ENCODE results near the gene LY6G5B. TPM values are rescaled to one million over a fixed set of nuclear protein-coding genes. Genes with fewer than 3 reads are reported as not detected.

The LY6G5B gene
- total RNA-seq, 2 donors from 2014 or later, result 4.4 to 9.0 TPM

GRCh38 chr6:31624070-31624469, 45.7 kb upstream of the LY6G5B start:
- H3K27ac ChIP-seq, result no peak overlapping the region
- no peak overlapping the region for H3K9ac ChIP-seq (ENCODE audit: low read depth in 2 of 2, low read length in 2 of 2)
- no peaks in the 10 kb centered on the region for H3K27me3 ChIP-seq
- no peak for TF ChIP-seq CTCF (IDR thresholded peaks at IDR 0.05)
- no peak for DNase-seq
- no peak overlapping the region for H3K4me3 ChIP-seq
- intact Hi-C loops (cut with DNase I), result loop anchor here (5.0 kb wide), 1 partner anchor 33 kb away; the partner anchor contains the start of gene APOM
- H3K9me3 ChIP-seq, result no peaks in the 10 kb centered on the region
- H3K4me1 ChIP-seq, result peaks cover 4% of the 10 kb centered on the region
- H3K36me3 ChIP-seq, result peaks cover 32% of the 10 kb centered on the region

- Histone ChIP-seq H3K4me1 (peaks cover 2% of the 10 kb centered on the region), H3K36me3 (peaks cover 43% of the 10 kb centered on the region), H3K9me3 (no peaks in the 10 kb centered on the region), H3K27ac (no peak overlapping the region), H3K4me3 (no peak overlapping the region), H3K27me3 (no peaks in the 10 kb centered on the region), H3K9ac (ENCODE audit: low read depth in 2 of 2, low read length in 2 of 2) (no peak overlapping the region)
- DNase-seq, result no peak
- no peak for TF ChIP-seq CTCF (IDR thresholded peaks at IDR 0.05)
- intact Hi-C loops (cut with DNase I), result no loop called here
These were observed 42.8 kb upstream of the LY6G5B start for GRCh38 chr6:31626952-31627351.

GRCh38 chr6:31627690-31628287, 42.0 kb upstream of the LY6G5B start:
- DNase-seq, result no peak
- H3K4me1 ChIP-seq, result no peaks in the 10 kb centered on the region
- H3K36me3 ChIP-seq, result peaks cover 47% of the 10 kb centered on the region
- intact Hi-C loops (cut with DNase I), result no loop called here
- H3K27me3 ChIP-seq, result no peaks in the 10 kb centered on the region
- H3K9ac ChIP-seq (ENCODE audit: low read depth in 2 of 2, low read length in 2 of 2), result no peak overlapping the region
- no peak for TF ChIP-seq CTCF (IDR thresholded peaks at IDR 0.05)
- H3K4me3 ChIP-seq, result no peak overlapping the region
- H3K27ac ChIP-seq, result no peak overlapping the region
- H3K9me3 ChIP-seq, result no peaks in the 10 kb centered on the region

- DNase-seq, result no peak
- Histone ChIP-seq H3K27me3 (no peaks in the 10 kb centered on the region), H3K4me3 (no peak overlapping the region), H3K36me3 (peaks cover 49% of the 10 kb centered on the region), H3K9me3 (no peaks in the 10 kb centered on the region), H3K4me1 (no peaks in the 10 kb centered on the region), H3K9ac (ENCODE audit: low read depth in 2 of 2, low read length in 2 of 2) (no peak overlapping the region), H3K27ac (no peak overlapping the region)
- intact Hi-C loops (cut with DNase I), result no loop called here
- no peak for TF ChIP-seq CTCF (IDR thresholded peaks at IDR 0.05)
These were observed 40.8 kb upstream of the LY6G5B start for GRCh38 chr6:31629014-31629413.

GRCh38 chr6:31630177-31630934, 39.4 kb upstream of the LY6G5B start:
- Histone ChIP-seq H3K27me3 (no peaks in the 10 kb centered on the region), H3K4me1 (no peaks in the 10 kb centered on the region), H3K4me3 (no peak overlapping the region), H3K9ac (ENCODE audit: low read depth in 2 of 2, low read length in 2 of 2) (no peak overlapping the region), H3K9me3 (no peaks in the 10 kb centered on the region), H3K36me3 (peaks cover 57% of the 10 kb centered on the region), H3K27ac (no peak overlapping the region)
- no peak for TF ChIP-seq CTCF (IDR thresholded peaks at IDR 0.05)
- no peak for DNase-seq
- intact Hi-C loops (cut with DNase I), result no loop called here
